ENCODE measurements around the gene UPK3A. TPM values are rescaled to one million over a fixed set of nuclear protein-coding genes. Genes with fewer than 3 reads are reported as not detected.
"Not testable (repeated sequence)": the region's sequence is repeated elsewhere in the genome, so short reads cannot be mapped to it uniquely, and the experiment has no call there.

UPK3A gene
- total RNA-seq, 1 donor from 2014 or later = not detected

- H3K27ac Mint-ChIP-seq (ENCODE audit: unreplicated experiment) = no peak overlapping the region
- H3K36me3 Mint-ChIP-seq (ENCODE audit: low read depth) = no peaks in the 10 kb centered on the region
Observed at GRCh38 chr22:45259754-45260394, 24.9 kb upstream of the UPK3A start.

GRCh38 chr22:45260395-45260759 lies 24.4 kb upstream of the UPK3A start:
- not testable (repeated sequence) for H3K36me3 Mint-ChIP-seq (ENCODE audit: low read depth); H3K27me3 Mint-ChIP-seq (ENCODE audit: low read depth); H3K4me1 Mint-ChIP-seq (ENCODE audit: low read depth); DNase-seq (ENCODE audit: low spot score); H3K27ac Mint-ChIP-seq (ENCODE audit: unreplicated experiment); H3K9me3 Mint-ChIP-seq (ENCODE audit: low read depth); H3K4me3 Mint-ChIP-seq (ENCODE audit: unreplicated experiment)

More at GRCh38 chr22:45259754-45260394, 24.9 kb upstream of the UPK3A start:
- H3K4me3 Mint-ChIP-seq (ENCODE audit: unreplicated experiment) = no peak overlapping the region
- no peak for DNase-seq (ENCODE audit: low spot score)
- H3K9me3 Mint-ChIP-seq (ENCODE audit: low read depth) = peaks cover 2% of the 10 kb centered on the region
- no peaks in the 10 kb centered on the region for H3K27me3 Mint-ChIP-seq (ENCODE audit: low read depth)
- TF ChIP-seq CTCF (IDR thresholded peaks at IDR 0.05) = no peak
- H3K4me1 Mint-ChIP-seq (ENCODE audit: low read depth) = peaks cover 10% of the 10 kb centered on the region

- no peaks in the 10 kb centered on the region for H3K36me3 Mint-ChIP-seq (ENCODE audit: low read depth)
- no peak overlapping the region for H3K4me3 Mint-ChIP-seq (ENCODE audit: unreplicated experiment)
- no peak for DNase-seq (ENCODE audit: low spot score)
- H3K4me1 Mint-ChIP-seq (ENCODE audit: low read depth) = peaks cover 10% of the 10 kb centered on the region
- peaks cover 2% of the 10 kb centered on the region for H3K9me3 Mint-ChIP-seq (ENCODE audit: low read depth)
- no peaks in the 10 kb centered on the region for H3K27me3 Mint-ChIP-seq (ENCODE audit: low read depth)
- TF ChIP-seq CTCF (IDR thresholded peaks at IDR 0.05) = no peak
- no peak overlapping the region for H3K27ac Mint-ChIP-seq (ENCODE audit: unreplicated experiment)
Observed at GRCh38 chr22:45261407-45262088, 23.2 kb upstream of the UPK3A start.

- Mint-ChIP-seq H3K27me3 (ENCODE audit: low read depth) (no peaks in the 10 kb centered on the region), H3K4me3 (ENCODE audit: unreplicated experiment) (no peak overlapping the region), H3K9me3 (ENCODE audit: low read depth) (peaks cover 2% of the 10 kb centered on the region), H3K4me1 (ENCODE audit: low read depth) (peaks cover 10% of the 10 kb centered on the region), H3K27ac (ENCODE audit: unreplicated experiment) (no peak overlapping the region), H3K36me3 (ENCODE audit: low read depth) (no peaks in the 10 kb centered on the region)
- DNase-seq (ENCODE audit: low spot score) = no peak
- TF ChIP-seq CTCF (IDR thresholded peaks at IDR 0.05) = no peak
Observed at GRCh38 chr22:45262195-45262930, 22.4 kb upstream of the UPK3A start.

GRCh38 chr22:45262931-45263462 lies 21.8 kb upstream of the UPK3A start:
- Mint-ChIP-seq H3K36me3 (ENCODE audit: low read depth) (no peaks in the 10 kb centered on the region), H3K27ac (ENCODE audit: unreplicated experiment) (peak overlapping the region; percentile 51), H3K9me3 (ENCODE audit: low read depth) (peaks cover 1% of the 10 kb centered on the region), H3K4me1 (ENCODE audit: low read depth) (peaks cover 10% of the 10 kb centered on the region), H3K4me3 (ENCODE audit: unreplicated experiment) (no peak overlapping the region), H3K27me3 (ENCODE audit: low read depth) (no peaks in the 10 kb centered on the region)
- TF ChIP-seq CTCF (IDR thresholded peaks at IDR 0.05) = no peak
- DNase-seq (ENCODE audit: low spot score) = no peak
